Transverse colon (tissue), 4 donors: ENCODE results near the gene RGS16. TPM values are rescaled to one million over a fixed set of nuclear protein-coding genes. Genes with fewer than 3 reads are reported as not detected.

Experiments used
- DNase-seq: peaks from one replicate; pipeline ENCODE4 v3.0.0-alpha.2; 2019
- H3K27ac ChIP-seq, 4 donors: fragments of 200-600 bp; sonication (generic); 2 replicates each; pipeline ENCODE4 v1.5.1; 2016 to 2018; ENCODE audit warnings: inconsistent platforms in 4 of 4
- H3K27me3 ChIP-seq: fragments of 200-600 bp; sonication (generic); 2 replicates; pipeline ENCODE4 v1.5.1; 2017; ENCODE audit warnings: inconsistent platforms
- H3K36me3 ChIP-seq, 4 donors: fragments of 200-600 bp; sonication (generic); 2 replicates each; pipeline ENCODE4 v1.5.1; 2017 to 2019; ENCODE audit warnings: inconsistent platforms in 4 of 4
- H3K4me1 ChIP-seq, 4 donors: fragments of 200-600 bp; sonication (generic); 2 replicates each; pipeline ENCODE4 v1.5.1; 2017 to 2020; ENCODE audit warnings: inconsistent platforms in 4 of 4
- H3K4me3 ChIP-seq, 4 donors: fragments of 200-600 bp; sonication (generic); 1 replicate in 1 of 4; 2 replicates in 3 of 4; pipeline versions ENCODE4 v1.5.1 to v1.6.1; 2017 to 2019; ENCODE audit warnings: inconsistent platforms in 4 of 4
- H3K9me3 ChIP-seq, 2 donors: fragments of 200-600 bp; sonication (generic); 2 replicates each; pipeline ENCODE4 v1.5.1; 2017 to 2019; ENCODE audit warnings: inconsistent platforms in 2 of 2
- EP300 ChIP-seq: sonication (generic); formaldehyde crosslinking; IDR thresholded peaks from one replicate; pipeline ENCODE4 v1.6.1; 2017; ENCODE audit warnings: antibody characterized with exemption, low read depth
- POLR2A ChIP-seq: fragments of 450-650 bp; IDR thresholded peaks from one replicate; pipeline ENCODE4 v1.6.1; 2016; ENCODE audit warnings: antibody characterized with exemption, mild to moderate bottlenecking, moderate library complexity
- POLR2AphosphoS5 ChIP-seq, 3 donors: sonication (generic); formaldehyde crosslinking; IDR thresholded peaks; one replicate each; pipeline ENCODE4 v1.6.1; 2016; ENCODE audit warnings: antibody characterized with exemption in 3 of 3
- WGBS, 2 donors: methylation state at CpG; one replicate each; pipeline ENCODE4 v1.1.5; 2018; ENCODE audit warnings: low coverage in 1 of 2; 5-methylcytosine and 5-hydroxymethylcytosine counted together
- in situ Hi-C, 4 donors: fragments of 200-750 bp; cut with MboI; loops; one replicate each; pipeline versions ENCODE4 v1.15.0 to v1.15.1; 2017; ENCODE audit warnings: low sequenced_read_pairs in 3 of 4, low pct_ligation_motif_present in 1 of 4, low pct_unique_long_range_greater_than_20kb in 1 of 4
- intact Hi-C: fragments of 100-400 bp; cut with DNase I; formaldehyde crosslinking; loops from one replicate; pipeline ENCODE4 v1.15.1; 2023; ENCODE audit warnings: low total_unique reads
- total RNA-seq, 4 donors: library from RNA; depleted of rRNA; stranded (reverse); fragments of >200 nt; gene quantifications; one replicate each; pipeline ENCODE4 v1.1.0, GENCODE V29; 2016
- TF ChIP-seq, protein P1 (sequence below), 5 experiments: fragments of 200-600 bp in 3 of 5; fragments of 450-650 bp in 2 of 5; sonication (generic) in 3 of 5; IDR thresholded peaks; 1 replicate in 2 of 5; 2 replicates in 3 of 5; pipeline ENCODE4 v1.5.1; 2016 to 2017; ENCODE audit warnings: antibody characterized with exemption in 5 of 5, inconsistent platforms in 3 of 5, mild to moderate bottlenecking in 2 of 5, moderate library complexity in 1 of 5

Gene RGS16
- total RNA-seq, 4 donors from 2014 or later = 0.82 to 3.0 (median 1.7) TPM; not detected in 1

DNA sequence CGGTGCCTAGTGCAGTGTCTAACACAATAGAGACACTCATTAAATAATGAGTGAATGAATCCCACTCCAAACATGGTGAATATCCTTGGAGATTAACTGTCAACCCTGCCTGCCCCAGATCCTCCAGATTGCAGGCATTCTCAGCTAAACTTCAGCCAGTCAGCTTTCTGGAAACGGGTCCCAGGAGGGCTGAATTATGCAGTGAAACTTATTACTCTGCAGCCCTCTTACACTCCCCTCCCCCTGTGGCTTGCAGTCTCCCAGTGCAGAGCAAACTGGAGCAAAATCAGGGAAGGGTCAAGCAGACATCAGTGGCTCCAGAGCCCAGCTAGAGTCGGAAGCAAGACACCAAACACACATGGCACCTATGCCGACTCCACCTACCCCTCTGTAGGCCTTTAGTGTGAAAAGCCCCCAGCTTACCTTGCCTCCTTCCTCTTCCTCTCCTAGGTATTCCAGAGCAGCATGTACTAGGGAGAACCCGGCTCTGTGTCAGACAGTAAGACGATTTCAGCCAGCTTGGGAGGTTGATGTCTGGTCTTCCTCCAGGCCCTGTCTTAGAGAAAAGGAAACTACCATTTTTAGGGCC is 6.5 kb upstream of the RGS16 start:
- H3K27me3 ChIP-seq = peaks cover 33% of the 10 kb centered on the region
- WGBS, 2 donors = 86% methylated on average over 6 of the region's 6 CpGs; no CpG with 5 or more reads in 1 of the 2 donors
- H3K36me3 ChIP-seq = no peaks in the 10 kb centered on the region
- no peak overlapping the region for H3K27ac ChIP-seq
- DNase-seq = no peak
- no peaks in the 10 kb centered on the region for H3K9me3 ChIP-seq
- no peak overlapping the region for H3K4me3 ChIP-seq
- in situ Hi-C loops (no loop called here), intact Hi-C loops (no loop called here)
- H3K4me1 ChIP-seq = peaks cover 0 to 23% (median 15%) of the 10 kb centered on the region in 4 donors
- TF ChIP-seq POLR2AphosphoS5 (IDR thresholded peaks at IDR 0.05) (no peak), EP300 (no peak), POLR2A (no peak)
- TF ChIP-seq, protein P1, sequence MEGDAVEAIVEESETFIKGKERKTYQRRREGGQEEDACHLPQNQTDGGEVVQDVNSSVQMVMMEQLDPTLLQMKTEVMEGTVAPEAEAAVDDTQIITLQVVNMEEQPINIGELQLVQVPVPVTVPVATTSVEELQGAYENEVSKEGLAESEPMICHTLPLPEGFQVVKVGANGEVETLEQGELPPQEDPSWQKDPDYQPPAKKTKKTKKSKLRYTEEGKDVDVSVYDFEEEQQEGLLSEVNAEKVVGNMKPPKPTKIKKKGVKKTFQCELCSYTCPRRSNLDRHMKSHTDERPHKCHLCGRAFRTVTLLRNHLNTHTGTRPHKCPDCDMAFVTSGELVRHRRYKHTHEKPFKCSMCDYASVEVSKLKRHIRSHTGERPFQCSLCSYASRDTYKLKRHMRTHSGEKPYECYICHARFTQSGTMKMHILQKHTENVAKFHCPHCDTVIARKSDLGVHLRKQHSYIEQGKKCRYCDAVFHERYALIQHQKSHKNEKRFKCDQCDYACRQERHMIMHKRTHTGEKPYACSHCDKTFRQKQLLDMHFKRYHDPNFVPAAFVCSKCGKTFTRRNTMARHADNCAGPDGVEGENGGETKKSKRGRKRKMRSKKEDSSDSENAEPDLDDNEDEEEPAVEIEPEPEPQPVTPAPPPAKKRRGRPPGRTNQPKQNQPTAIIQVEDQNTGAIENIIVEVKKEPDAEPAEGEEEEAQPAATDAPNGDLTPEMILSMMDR (IDR thresholded peaks at IDR 0.05) = no peak

DNA sequence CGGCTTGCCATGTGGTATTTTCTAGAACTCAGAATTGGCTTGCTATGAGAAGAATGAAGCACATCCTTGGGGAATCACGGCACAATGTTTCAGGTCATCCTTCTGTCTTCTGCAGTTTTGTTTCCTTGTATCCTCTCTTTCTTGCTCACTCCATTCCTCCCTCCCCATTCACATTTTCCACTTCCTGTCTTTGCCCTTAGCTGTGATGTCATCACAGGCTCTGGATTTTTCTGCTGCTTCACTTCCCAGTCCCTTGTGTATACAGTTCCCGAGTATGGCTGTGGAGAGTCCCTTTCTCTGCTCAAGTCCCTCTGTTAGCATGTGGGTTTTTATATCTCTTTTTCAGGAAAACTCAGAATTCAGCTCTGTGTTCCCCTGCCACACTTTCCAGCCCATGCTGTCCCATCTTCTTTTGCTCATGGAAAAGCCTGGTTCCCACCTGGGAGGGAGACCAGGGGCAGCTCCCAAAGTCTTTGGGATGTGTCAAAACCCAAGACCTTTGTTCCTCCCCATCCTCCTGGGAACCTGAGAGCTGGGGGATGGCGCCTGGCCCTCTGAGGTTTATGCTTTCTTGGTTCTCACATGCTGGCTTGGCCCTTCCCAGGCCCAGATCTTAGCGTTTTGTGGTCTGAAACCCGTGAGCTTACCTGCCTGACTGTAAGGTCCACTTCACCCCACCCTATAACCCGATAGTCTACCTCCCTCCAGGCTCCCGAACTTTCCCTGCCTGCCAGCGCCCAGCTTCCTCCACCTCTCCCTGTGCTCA is 4.8 kb upstream of the RGS16 start:
- DNase-seq = no peak
- Histone ChIP-seq H3K9me3 (no peaks in the 10 kb centered on the region), H3K36me3 (no peaks in the 10 kb centered on the region), H3K27ac (no peak overlapping the region), H3K4me3 (no peak overlapping the region), H3K27me3 (peaks cover 16% of the 10 kb centered on the region), H3K4me1 (peaks cover under 1 to 14% (median 7%) of the 10 kb centered on the region in 4 donors)
- in situ Hi-C loops (no loop called here), intact Hi-C loops (no loop called here)
- WGBS, 2 donors = 87 to 89% methylated on average over 4 to 9 of the region's 9 CpGs
- TF ChIP-seq, protein P1 (IDR thresholded peaks at IDR 0.05) = no peak
- TF ChIP-seq POLR2A = no peak
- no peak for TF ChIP-seq EP300
- no peak for TF ChIP-seq POLR2AphosphoS5 (IDR thresholded peaks at IDR 0.05)

DNA sequence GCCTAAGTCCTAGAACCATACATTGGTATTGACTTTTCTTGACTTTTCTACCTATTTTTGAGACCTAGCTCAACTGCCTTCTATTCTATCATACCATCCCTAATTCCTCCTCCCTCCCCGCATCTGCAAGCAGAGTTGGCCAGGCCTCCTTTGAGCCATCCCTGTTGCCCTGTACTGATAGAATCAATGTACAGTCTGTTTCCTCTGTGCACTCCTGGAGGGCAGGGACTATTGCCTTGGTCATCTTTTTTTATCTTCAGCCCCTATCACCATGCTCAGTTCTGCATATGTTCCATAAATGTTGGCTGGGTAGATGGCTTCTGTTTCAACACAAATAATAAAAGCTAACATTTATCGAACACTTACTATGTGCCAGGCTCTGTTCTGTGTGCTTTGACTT is 4.0 kb upstream of the RGS16 start:
- WGBS, 2 donors = 92 to 100% methylated on average over 2 of the region's 2 CpGs
- Histone ChIP-seq H3K27me3 (peaks cover 8% of the 10 kb centered on the region), H3K9me3 (no peaks in the 10 kb centered on the region), H3K36me3 (no peaks in the 10 kb centered on the region), H3K27ac (no peak overlapping the region), H3K4me1 (peaks cover 4 to 17% (median 11%) of the 10 kb centered on the region in 4 donors), H3K4me3 (no peak overlapping the region)
- TF ChIP-seq, protein P1 (IDR thresholded peaks at IDR 0.05) = no peak
- TF ChIP-seq POLR2A = no peak
- no peak for TF ChIP-seq EP300
- TF ChIP-seq POLR2AphosphoS5 (IDR thresholded peaks at IDR 0.05) = no peak
- in situ Hi-C loops (no loop called here), intact Hi-C loops (no loop called here)
- no peak for DNase-seq

- DNase-seq = no peak
- H3K27ac ChIP-seq = no peak overlapping the region
- 67 to 85% methylated on average over 1 of the region's 1 CpG for WGBS, 2 donors
- intact Hi-C loops = no loop called here
- in situ Hi-C loops = no loop called here
- no peaks in the 10 kb centered on the region for H3K9me3 ChIP-seq
- no peaks in the 10 kb centered on the region for H3K36me3 ChIP-seq
- H3K27me3 ChIP-seq = peaks cover 3% of the 10 kb centered on the region
- TF ChIP-seq EP300 (no peak), POLR2AphosphoS5 (IDR thresholded peaks at IDR 0.05) (no peak), POLR2A (no peak)
- H3K4me1 ChIP-seq = peaks cover 4 to 19% (median 11%) of the 10 kb centered on the region in 4 donors
- no peak overlapping the region for H3K4me3 ChIP-seq
These were observed 3.4 kb upstream of the RGS16 start for GRCh38 chr1:182607566-182607965.
